Thyroid gland (tissue), 4 donors: ENCODE measurements around the gene PRKCH.

Experiments used
- POLR2A ChIP-seq, 2 donors: fragments of 450-650 bp; IDR thresholded peaks; one replicate each; pipeline ENCODE4 v1.6.1; 2017; ENCODE audit warnings: antibody characterized with exemption in 2 of 2, mild to moderate bottlenecking in 2 of 2, moderate library complexity in 1 of 2
- TF ChIP-seq, protein P1 (sequence below), 6 experiments: fragments of 200-600 bp in 3 of 6; fragments of 450-650 bp in 3 of 6; sonication (generic) in 3 of 6; IDR thresholded peaks; one replicate each; pipeline ENCODE4 v1.5.1; 2016 to 2019; ENCODE audit warnings: antibody characterized with exemption in 6 of 6, mild to moderate bottlenecking in 2 of 6, inconsistent platforms in 1 of 6, moderate library complexity in 1 of 6

- TF ChIP-seq POLR2A (IDR thresholded peaks at IDR 0.05) = no peak
- TF ChIP-seq, protein P1, sequence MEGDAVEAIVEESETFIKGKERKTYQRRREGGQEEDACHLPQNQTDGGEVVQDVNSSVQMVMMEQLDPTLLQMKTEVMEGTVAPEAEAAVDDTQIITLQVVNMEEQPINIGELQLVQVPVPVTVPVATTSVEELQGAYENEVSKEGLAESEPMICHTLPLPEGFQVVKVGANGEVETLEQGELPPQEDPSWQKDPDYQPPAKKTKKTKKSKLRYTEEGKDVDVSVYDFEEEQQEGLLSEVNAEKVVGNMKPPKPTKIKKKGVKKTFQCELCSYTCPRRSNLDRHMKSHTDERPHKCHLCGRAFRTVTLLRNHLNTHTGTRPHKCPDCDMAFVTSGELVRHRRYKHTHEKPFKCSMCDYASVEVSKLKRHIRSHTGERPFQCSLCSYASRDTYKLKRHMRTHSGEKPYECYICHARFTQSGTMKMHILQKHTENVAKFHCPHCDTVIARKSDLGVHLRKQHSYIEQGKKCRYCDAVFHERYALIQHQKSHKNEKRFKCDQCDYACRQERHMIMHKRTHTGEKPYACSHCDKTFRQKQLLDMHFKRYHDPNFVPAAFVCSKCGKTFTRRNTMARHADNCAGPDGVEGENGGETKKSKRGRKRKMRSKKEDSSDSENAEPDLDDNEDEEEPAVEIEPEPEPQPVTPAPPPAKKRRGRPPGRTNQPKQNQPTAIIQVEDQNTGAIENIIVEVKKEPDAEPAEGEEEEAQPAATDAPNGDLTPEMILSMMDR (IDR thresholded peaks at IDR 0.05) = no peak
These were observed 189.6 kb downstream of the PRKCH start for GRCh38 chr14:61510736-61511557.
